Panc1 (cell line): ENCODE measurements around the gene RASD1. TPM values are rescaled to one million over a fixed set of nuclear protein-coding genes. Genes with fewer than 3 reads are reported as not detected.

Source experiments
- ATAC-seq: fragments of 200-7000 bp; cut with Tn5 transposase; 2 replicates; pipeline ENCODE4 v1.9.1; 2020; ENCODE audit warnings: mild to moderate bottlenecking, moderate library complexity
- BruUV-seq: library from RNA; stranded (reverse); fragments of 400-500 nt; replicated peaks from 2 replicates; lab custom pipeline; 2021; lab: Mats Ljungman, UMichigan
- CTCF ChIA-PET: fragments of 300-600 bp; sonication (Branson Sonifier 250); formaldehyde crosslinking; loops from one replicate; lab custom pipeline; 2022; ENCODE audit warnings: antibody characterized with exemption; lab: Charles Lee
- POLR2A ChIA-PET: fragments of 300-600 bp; sonication (Branson Sonifier 250); formaldehyde crosslinking; loops from one replicate; lab custom pipeline; 2022; ENCODE audit warnings: antibody characterized with exemption; lab: Charles Lee
- DNase-seq: peaks from one replicate; pipeline ENCODE4 v3.0.0-alpha.2; 2010; ENCODE audit warnings: low read depth, low spot score
- H3K27ac ChIP-seq: 2 replicates; pipeline ENCODE4 v1.5.1; 2011; ENCODE audit warnings: mild to moderate bottlenecking, low read length, inconsistent platforms
- H3K27me3 ChIP-seq: fragments of 200-500 bp; sonication (Bioruptor generic); 2 replicates; pipeline ENCODE4 v1.6.0; 2014; ENCODE audit warnings: low read length, inconsistent platforms; ENCODE audit not compliant: control insufficient read depth, insufficient read depth
- H3K36me3 ChIP-seq: fragments of 200-500 bp; sonication (Bioruptor generic); 2 replicates; pipeline ENCODE4 v1.5.1; 2014; ENCODE audit warnings: inconsistent platforms, mild to moderate bottlenecking, low read length, moderate library complexity; ENCODE audit not compliant: control insufficient read depth, insufficient read depth
- H3K4me1 ChIP-seq: 2 replicates; pipeline ENCODE4 v1.5.1; 2011; ENCODE audit warnings: inconsistent platforms, mild to moderate bottlenecking, low read length, moderate library complexity; ENCODE audit not compliant: control insufficient read depth, insufficient read depth
- H3K4me3 ChIP-seq, 2 experiments: 2 replicates each; pipeline ENCODE4 v1.5.1; 2011 to 2012; ENCODE audit warnings: low read depth in 2 of 2, low read length in 2 of 2, mild to moderate bottlenecking in 2 of 2, inconsistent platforms in 1 of 2, moderate library complexity in 1 of 2
- H3K9me3 ChIP-seq: fragments of 200-500 bp; sonication (Bioruptor generic); 2 replicates; pipeline ENCODE4 v1.5.1; 2014; ENCODE audit warnings: low read depth, mild to moderate bottlenecking, inconsistent platforms, low read length, moderate library complexity; ENCODE audit not compliant: control insufficient read depth, insufficient read depth
- POLR2AphosphoS5 ChIP-seq: IDR thresholded peaks from 2 replicates; pipeline ENCODE4 v1.6.1; 2012; ENCODE audit warnings: mild to moderate bottlenecking, low read depth, low read length, moderate library complexity
- SIN3A ChIP-seq: IDR thresholded peaks from 2 replicates; pipeline ENCODE4 v1.6.1; 2012; ENCODE audit warnings: low read depth, mild to moderate bottlenecking, low read length, moderate library complexity, borderline replicate concordance; ENCODE audit not compliant: insufficient read depth
- TCF7L2 ChIP-seq: IDR thresholded peaks from 2 replicates; pipeline ENCODE4 v1.6.1; 2011; ENCODE audit warnings: mild to moderate bottlenecking, low read depth, low read length, inconsistent platforms
- in situ Hi-C: cut with HindIII; loops from 2 replicates; pipeline ENCODE4 v1.10.0; 2016; ENCODE audit warnings: low sequenced_read_pairs, low pct_unique_long_range_greater_than_20kb
- intact Hi-C: fragments of 100-400 bp; cut with micrococcal nuclease; formaldehyde crosslinking; loops from one replicate; pipeline ENCODE4 v1.10.0; 2022; ENCODE audit not compliant: unreplicated experiment
- total RNA-seq: library from RNA; stranded (reverse); gene quantifications from one replicate; pipeline ENCODE4 v1.2.1, GENCODE V29; 2021; ENCODE audit not compliant: unreplicated experiment
- TF ChIP-seq, protein P1 (sequence below), 2 experiments: IDR thresholded peaks; 2 replicates each; pipeline ENCODE4 v1.6.1; 2011 to 2012; ENCODE audit warnings: low read depth in 2 of 2, control low read depth in 1 of 2, low read length in 1 of 2, mild to moderate bottlenecking in 1 of 2, moderate library complexity in 1 of 2; ENCODE audit not compliant: insufficient read depth in 1 of 2
- TF ChIP-seq, protein P2 (sequence below): fragments of 450-650 bp; IDR thresholded peaks from 2 replicates; pipeline ENCODE4 v1.5.1; 2017; ENCODE audit warnings: mild to moderate bottlenecking

The RASD1 gene
- total RNA-seq, 1 experiment from 2014 or later: 1.7 TPM

DNA sequence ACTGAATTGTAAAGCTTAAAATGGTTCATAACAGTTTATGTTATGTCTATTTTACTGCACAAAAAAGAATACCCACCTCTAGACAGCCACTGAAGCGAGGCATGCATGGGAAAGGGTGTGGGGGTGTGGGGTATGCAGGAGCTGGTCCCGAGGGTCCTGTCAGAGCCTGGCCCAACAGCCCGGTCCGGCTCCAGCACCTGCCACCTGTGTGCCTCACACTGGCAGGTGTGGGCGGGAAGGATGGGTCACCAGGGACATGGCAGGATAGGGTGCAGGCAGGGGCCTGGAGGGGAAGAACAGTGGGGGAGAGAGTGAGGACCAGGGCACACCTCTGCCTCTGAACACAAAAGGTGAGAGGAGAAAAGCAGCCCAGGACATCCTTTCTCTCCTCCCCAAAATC, 22.8 kb upstream of the RASD1 start:
- BruUV-seq: no TSS peak
- Histone ChIP-seq H3K4me3 (no peak overlapping the region), H3K27ac (no peak overlapping the region), H3K27me3 (no peaks in the 10 kb centered on the region), H3K4me1 (no peaks in the 10 kb centered on the region; the same call in 1 of the 2 replicates), H3K9me3 (no peaks in the 10 kb centered on the region), H3K36me3 (no peaks in the 10 kb centered on the region)
- TF ChIP-seq, protein P1, sequence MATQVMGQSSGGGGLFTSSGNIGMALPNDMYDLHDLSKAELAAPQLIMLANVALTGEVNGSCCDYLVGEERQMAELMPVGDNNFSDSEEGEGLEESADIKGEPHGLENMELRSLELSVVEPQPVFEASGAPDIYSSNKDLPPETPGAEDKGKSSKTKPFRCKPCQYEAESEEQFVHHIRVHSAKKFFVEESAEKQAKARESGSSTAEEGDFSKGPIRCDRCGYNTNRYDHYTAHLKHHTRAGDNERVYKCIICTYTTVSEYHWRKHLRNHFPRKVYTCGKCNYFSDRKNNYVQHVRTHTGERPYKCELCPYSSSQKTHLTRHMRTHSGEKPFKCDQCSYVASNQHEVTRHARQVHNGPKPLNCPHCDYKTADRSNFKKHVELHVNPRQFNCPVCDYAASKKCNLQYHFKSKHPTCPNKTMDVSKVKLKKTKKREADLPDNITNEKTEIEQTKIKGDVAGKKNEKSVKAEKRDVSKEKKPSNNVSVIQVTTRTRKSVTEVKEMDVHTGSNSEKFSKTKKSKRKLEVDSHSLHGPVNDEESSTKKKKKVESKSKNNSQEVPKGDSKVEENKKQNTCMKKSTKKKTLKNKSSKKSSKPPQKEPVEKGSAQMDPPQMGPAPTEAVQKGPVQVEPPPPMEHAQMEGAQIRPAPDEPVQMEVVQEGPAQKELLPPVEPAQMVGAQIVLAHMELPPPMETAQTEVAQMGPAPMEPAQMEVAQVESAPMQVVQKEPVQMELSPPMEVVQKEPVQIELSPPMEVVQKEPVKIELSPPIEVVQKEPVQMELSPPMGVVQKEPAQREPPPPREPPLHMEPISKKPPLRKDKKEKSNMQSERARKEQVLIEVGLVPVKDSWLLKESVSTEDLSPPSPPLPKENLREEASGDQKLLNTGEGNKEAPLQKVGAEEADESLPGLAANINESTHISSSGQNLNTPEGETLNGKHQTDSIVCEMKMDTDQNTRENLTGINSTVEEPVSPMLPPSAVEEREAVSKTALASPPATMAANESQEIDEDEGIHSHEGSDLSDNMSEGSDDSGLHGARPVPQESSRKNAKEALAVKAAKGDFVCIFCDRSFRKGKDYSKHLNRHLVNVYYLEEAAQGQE (IDR thresholded peaks at IDR 0.05; ENCODE audit: insufficient read depth in 1 of 2, low read depth in 2 of 2, low read length in 1 of 2): no peak
- TF ChIP-seq SIN3A (no peak), TCF7L2 (no peak), POLR2AphosphoS5 (no peak)
- TF ChIP-seq, protein P2, sequence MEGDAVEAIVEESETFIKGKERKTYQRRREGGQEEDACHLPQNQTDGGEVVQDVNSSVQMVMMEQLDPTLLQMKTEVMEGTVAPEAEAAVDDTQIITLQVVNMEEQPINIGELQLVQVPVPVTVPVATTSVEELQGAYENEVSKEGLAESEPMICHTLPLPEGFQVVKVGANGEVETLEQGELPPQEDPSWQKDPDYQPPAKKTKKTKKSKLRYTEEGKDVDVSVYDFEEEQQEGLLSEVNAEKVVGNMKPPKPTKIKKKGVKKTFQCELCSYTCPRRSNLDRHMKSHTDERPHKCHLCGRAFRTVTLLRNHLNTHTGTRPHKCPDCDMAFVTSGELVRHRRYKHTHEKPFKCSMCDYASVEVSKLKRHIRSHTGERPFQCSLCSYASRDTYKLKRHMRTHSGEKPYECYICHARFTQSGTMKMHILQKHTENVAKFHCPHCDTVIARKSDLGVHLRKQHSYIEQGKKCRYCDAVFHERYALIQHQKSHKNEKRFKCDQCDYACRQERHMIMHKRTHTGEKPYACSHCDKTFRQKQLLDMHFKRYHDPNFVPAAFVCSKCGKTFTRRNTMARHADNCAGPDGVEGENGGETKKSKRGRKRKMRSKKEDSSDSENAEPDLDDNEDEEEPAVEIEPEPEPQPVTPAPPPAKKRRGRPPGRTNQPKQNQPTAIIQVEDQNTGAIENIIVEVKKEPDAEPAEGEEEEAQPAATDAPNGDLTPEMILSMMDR: no peak
- in situ Hi-C loops (no loop called here), intact Hi-C loops (no loop called here)
- ATAC-seq (no peak), DNase-seq (no peak)
- ChIA-PET POLR2A (no interaction called here), CTCF (no interaction called here)

DNA sequence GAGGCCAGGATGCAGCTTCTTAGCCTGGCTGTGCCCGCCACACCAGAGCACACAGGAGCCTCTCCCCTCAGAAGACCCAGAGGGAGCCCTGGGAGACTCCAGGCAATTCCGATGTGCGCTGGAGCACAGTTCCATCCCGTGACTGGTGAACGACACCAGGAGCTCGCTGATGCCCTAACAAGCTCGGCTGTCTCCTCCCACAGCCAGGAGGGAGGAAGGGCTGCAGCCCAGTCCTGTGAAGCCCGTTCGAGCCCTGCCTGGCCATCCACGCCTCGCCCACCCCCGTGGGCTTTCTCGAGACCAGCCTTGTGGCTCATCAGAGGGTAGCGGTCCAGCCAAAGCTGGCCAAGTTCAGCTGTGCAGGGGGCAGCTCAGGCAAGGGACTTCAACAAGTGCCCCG, 21.8 kb upstream of the RASD1 start:
- DNase-seq (no peak), ATAC-seq (no peak)
- Histone ChIP-seq H3K27ac (no peak overlapping the region), H3K36me3 (no peaks in the 10 kb centered on the region), H3K27me3 (no peaks in the 10 kb centered on the region), H3K9me3 (no peaks in the 10 kb centered on the region), H3K4me3 (no peak overlapping the region), H3K4me1 (no peaks in the 10 kb centered on the region; the same call in 1 of the 2 replicates)
- CTCF ChIA-PET: no interaction called here
- intact Hi-C loops (no loop called here), in situ Hi-C loops (no loop called here)
- BruUV-seq: no TSS peak
- TF ChIP-seq SIN3A (no peak), TCF7L2 (no peak), POLR2AphosphoS5 (no peak)
- TF ChIP-seq, protein P2: no peak
- TF ChIP-seq, protein P1 (IDR thresholded peaks at IDR 0.05; ENCODE audit: insufficient read depth in 1 of 2, low read depth in 2 of 2, low read length in 1 of 2): no peak
- POLR2A ChIA-PET: no interaction called here
